T-cell (primary cell): ENCODE results near the gene ZNF322. TPM values are rescaled to one million over a fixed set of nuclear protein-coding genes. Genes with fewer than 3 reads are reported as not detected.
A peak's percentile ranks its signal among the peaks of the same experiment; 100 is the strongest.
"Not testable (repeated sequence)": the region's sequence is repeated elsewhere in the genome, so short reads cannot be mapped to it uniquely, and the experiment has no call there.

Experiments
- ATAC-seq, 4 experiments: fragments of 200-7000 bp in 3 of 4; fragments of 150-1000 bp in 1 of 4; cut with Tn5 transposase; replicated peaks in 1 of 4; 1 replicate in 3 of 4; 2 replicates in 1 of 4; pipeline ENCODE4 v1.10.0; 2021; ENCODE audit warnings: moderate library complexity in 3 of 4, mild to moderate bottlenecking in 2 of 4, moderate number of reproducible peaks in 1 of 4
- CTCF ChIA-PET, 2 donors: fragments of 300-600 bp; sonication (Branson Sonifier 250); formaldehyde crosslinking; loops; one replicate each; lab custom pipeline; 2022; ENCODE audit warnings: antibody characterized with exemption in 2 of 2; lab: Charles Lee
- POLR2A ChIA-PET, 2 donors: fragments of 300-600 bp; sonication (Branson Sonifier 250); formaldehyde crosslinking; loops; one replicate each; lab custom pipeline; 2022; ENCODE audit warnings: antibody characterized with exemption in 2 of 2; lab: Charles Lee
- DNase-seq, 35 experiments: peaks; one replicate each; pipeline versions ENCODE4 v3.0.0 to v3.0.0-alpha.2; 2013 to 2023
- H3K27ac ChIP-seq: one replicate; pipeline ENCODE4 v1.5.1; 2013; ENCODE audit warnings: low read length
- H3K27me3 ChIP-seq, 2 experiments: replicated peaks in 1 of 2; 1 replicate in 1 of 2; 2 replicates in 1 of 2; pipeline versions ENCODE4 v1.6.1 to v1.7.0; 2013; ENCODE audit warnings: low read length in 1 of 2, mixed read lengths in 1 of 2; ENCODE audit not compliant: control insufficient read depth in 2 of 2, insufficient read depth in 2 of 2; ENCODE audit errors: extremely low read depth in 1 of 2
- H3K36me3 ChIP-seq, 2 donors: 1 replicate in 1 of 2; 2 replicates in 1 of 2; pipeline versions ENCODE4 v1.6.1 to v1.7.0; 2013; ENCODE audit warnings: low read length in 1 of 2; ENCODE audit not compliant: control insufficient read depth in 2 of 2, insufficient read depth in 1 of 2; ENCODE audit errors: extremely low read depth in 1 of 2
- H3K4me1 ChIP-seq, 2 experiments: 1 replicate in 1 of 2; 2 replicates in 1 of 2; pipeline versions ENCODE4 v1.6.1 to v1.7.0; 2013; ENCODE audit warnings: low read length in 2 of 2, mixed read lengths in 1 of 2; ENCODE audit not compliant: insufficient read depth in 2 of 2, control insufficient read depth in 1 of 2; ENCODE audit errors: extremely low read depth in 1 of 2
- H3K4me3 ChIP-seq, 2 donors: 1 replicate in 1 of 2; 2 replicates in 1 of 2; pipeline versions ENCODE4 v1.5.1 to v1.7.0; 2013; ENCODE audit warnings: mild to moderate bottlenecking in 2 of 2, low read length in 1 of 2, moderate library complexity in 1 of 2; ENCODE audit not compliant: control insufficient read depth in 1 of 2; ENCODE audit errors: extremely low read depth in 1 of 2
- H3K9me3 ChIP-seq: 2 replicates; pipeline ENCODE4 v1.7.0; 2013
- H3K27ac Mint-ChIP-seq, 2 donors: one replicate each; pipeline ENCODE4 v1.8.0; 2020 to 2021; ENCODE audit warnings: mild to moderate bottlenecking in 2 of 2, mixed read lengths in 2 of 2
- H3K27me3 Mint-ChIP-seq, 2 donors: one replicate each; pipeline ENCODE4 v1.8.0; 2021 to 2022; ENCODE audit warnings: mixed read lengths in 2 of 2
- H3K36me3 Mint-ChIP-seq: one replicate; pipeline ENCODE4 v1.8.0; 2021; ENCODE audit warnings: mixed read lengths
- H3K4me1 Mint-ChIP-seq, 3 donors: one replicate each; pipeline ENCODE4 v1.8.0; 2020 to 2022; ENCODE audit warnings: mixed read lengths in 3 of 3, mild to moderate bottlenecking in 1 of 3
- H3K4me3 Mint-ChIP-seq, 3 donors: one replicate each; pipeline ENCODE4 v1.8.0; 2020 to 2022; ENCODE audit warnings: mild to moderate bottlenecking in 3 of 3, mixed read lengths in 3 of 3, moderate library complexity in 3 of 3
- H3K9me3 Mint-ChIP-seq, 3 donors: one replicate each; pipeline ENCODE4 v1.8.0; 2020 to 2022; ENCODE audit warnings: mixed read lengths in 3 of 3
- WGBS: methylation state at CpG from one replicate; pipeline ENCODE4 v1.1.5; 2013; ENCODE audit warnings: missing lambda C conversion rate; ENCODE audit not compliant: insufficient coverage; 5-methylcytosine and 5-hydroxymethylcytosine counted together
- total RNA-seq, 35 experiments: library from RNA in 6 of 35; stranded (reverse) in 6 of 35; fragments of 120-200 nt in 1 of 35; gene quantifications; one replicate each; pipeline versions ENCODE4 v1.2.1 to v1.2.4 and lab custom pipeline; 2013 to 2026

The ZNF322 gene
- total RNA-seq, 5 donors from 2014 or later (not counting 1 experiment from before 2014, with no cell fraction given) = 2.9 to 17.9 (median 14.7) TPM

GRCh38 chr6:26682435-26683042 lies 23.0 kb upstream of the ZNF322 start:
- H3K27me3 Mint-ChIP-seq, DNase-seq, H3K4me3 ChIP-seq, H3K27me3 ChIP-seq, H3K36me3 Mint-ChIP-seq, H3K9me3 Mint-ChIP-seq, CTCF ChIA-PET, H3K4me1 Mint-ChIP-seq, H3K4me1 ChIP-seq, H3K9me3 ChIP-seq, H3K27ac ChIP-seq, ATAC-seq, H3K4me3 Mint-ChIP-seq, H3K27ac Mint-ChIP-seq, POLR2A ChIA-PET, H3K36me3 ChIP-seq: not testable (repeated sequence)
- WGBS = no CpG with 5 or more reads among the region's 5 CpGs

GRCh38 chr6:26673287-26673686 lies 13.7 kb upstream of the ZNF322 start:
- H3K27ac ChIP-seq, H3K4me3 ChIP-seq, POLR2A ChIA-PET, H3K4me3 Mint-ChIP-seq, H3K27me3 Mint-ChIP-seq, H3K36me3 ChIP-seq, DNase-seq, H3K9me3 Mint-ChIP-seq, H3K27me3 ChIP-seq, H3K36me3 Mint-ChIP-seq, H3K9me3 ChIP-seq, H3K4me1 Mint-ChIP-seq, CTCF ChIA-PET, H3K27ac Mint-ChIP-seq, H3K4me1 ChIP-seq, ATAC-seq: not testable (repeated sequence)
- WGBS = no CpG with 5 or more reads among the region's 5 CpGs

GRCh38 chr6:26670558-26670957 lies 11.0 kb upstream of the ZNF322 start:
- ATAC-seq, H3K4me3 ChIP-seq, POLR2A ChIA-PET, H3K27me3 ChIP-seq, CTCF ChIA-PET, H3K27ac ChIP-seq, H3K36me3 ChIP-seq, DNase-seq, H3K4me1 Mint-ChIP-seq, H3K27ac Mint-ChIP-seq, H3K9me3 Mint-ChIP-seq, H3K9me3 ChIP-seq, H3K4me3 Mint-ChIP-seq, H3K4me1 ChIP-seq, H3K36me3 Mint-ChIP-seq: not testable (repeated sequence)
- WGBS = 67% methylated on average over 3 of the region's 7 CpGs
- peaks cover 11 to 14% of the 10 kb centered on the region in 2 donors for H3K27me3 Mint-ChIP-seq

- H3K4me1 ChIP-seq, H3K4me1 Mint-ChIP-seq, H3K27ac ChIP-seq, H3K9me3 ChIP-seq, DNase-seq, H3K27me3 ChIP-seq, H3K4me3 Mint-ChIP-seq, H3K36me3 ChIP-seq, H3K36me3 Mint-ChIP-seq, POLR2A ChIA-PET, H3K4me3 ChIP-seq, CTCF ChIA-PET, H3K27ac Mint-ChIP-seq, ATAC-seq, H3K9me3 Mint-ChIP-seq: not testable (repeated sequence)
- peaks cover 13 to 18% of the 10 kb centered on the region in 2 donors for H3K27me3 Mint-ChIP-seq
- 71% methylated on average over 4 of the region's 6 CpGs for WGBS
Measured at GRCh38 chr6:26670003-26670402, 10.5 kb upstream of the ZNF322 start.

- H3K9me3 ChIP-seq = no peaks in the 10 kb centered on the region
- peaks cover 17% of the 10 kb centered on the region for H3K36me3 Mint-ChIP-seq
- peaks cover 0 to 3% of the 10 kb centered on the region in 2 donors for H3K36me3 ChIP-seq
- H3K4me3 ChIP-seq = peak overlapping the region; percentile 67 to 96
- H3K27ac Mint-ChIP-seq = peak overlapping the region; percentile 62 to 66
- DNase-seq (peak in 11 of 35 experiments; percentile 0 to 54 (median 3)), ATAC-seq (peak; percentile 64 to 67 (median 66))
- no peaks in the 10 kb centered on the region for H3K9me3 Mint-ChIP-seq
- H3K27me3 Mint-ChIP-seq = peaks cover 22% of the 10 kb centered on the region in 2 donors
- H3K27ac ChIP-seq = peak overlapping the region; percentile 42
- peaks cover 36 to 43% (median 41%) of the 10 kb centered on the region in 3 donors for H3K4me1 Mint-ChIP-seq
- ChIA-PET CTCF (interaction anchor here in 1 of 2 donors (0.6 kb wide), 1 partner anchor 674 kb away, joined by 4 read pairs; no protein-coding TSS in a partner anchor), POLR2A (interaction anchor here in 1 of 2 donors (0.6 kb wide), 1 partner anchor 501 kb away, joined by 5 read pairs; no protein-coding TSS in a partner anchor)
- H3K4me3 Mint-ChIP-seq = peak overlapping the region; percentile 83 to 85 (median 84)
- H3K4me1 ChIP-seq = peaks cover 2 to 7% of the 10 kb centered on the region in 2 experiments
- WGBS = 0% methylated on average over 5 of the region's 5 CpGs
- peaks cover 9 to 10% of the 10 kb centered on the region in 2 experiments for H3K27me3 ChIP-seq
Measured at GRCh38 chr6:26660000-26660361, 435 bp upstream of the ZNF322 start.

GRCh38 chr6:26657256-26657655 lies 2.3 kb downstream of the ZNF322 start:
- no peaks in the 10 kb centered on the region for H3K9me3 ChIP-seq
- H3K4me3 Mint-ChIP-seq = peak overlapping the region in 2 of 3 donors; percentile 6 to 13
- H3K36me3 ChIP-seq = peaks cover 3 to 4% of the 10 kb centered on the region in 2 donors
- peaks cover 2 to 7% of the 10 kb centered on the region in 2 experiments for H3K4me1 ChIP-seq
- peaks cover 0 to 4% (median 2%) of the 10 kb centered on the region in 3 donors for H3K9me3 Mint-ChIP-seq
- CTCF ChIA-PET = interaction anchor here in 1 of 2 donors (0.7 kb wide), 1 partner anchor 489 kb away, joined by 5 read pairs; no protein-coding TSS in a partner anchor
- H3K36me3 Mint-ChIP-seq = peaks cover 41% of the 10 kb centered on the region
- no peak overlapping the region for H3K27ac ChIP-seq
- H3K4me3 ChIP-seq = no peak overlapping the region
- peaks cover 45 to 53% (median 49%) of the 10 kb centered on the region in 3 donors for H3K4me1 Mint-ChIP-seq
- DNase-seq = no peak
- WGBS = 97% methylated on average over 3 of the region's 4 CpGs
- POLR2A ChIA-PET = no interaction called here
- peaks cover 4 to 6% of the 10 kb centered on the region in 2 donors for H3K27me3 Mint-ChIP-seq
- H3K27me3 ChIP-seq = no peaks in the 10 kb centered on the region
- H3K27ac Mint-ChIP-seq = peak overlapping the region in 1 of 2 donors; percentile 8
- no peak for ATAC-seq
